Measurements from ENCODE around the gene FIGNL1. TPM values are rescaled to one million over a fixed set of nuclear protein-coding genes. Genes with fewer than 3 reads are reported as not detected.

Gene FIGNL1
- total RNA-seq, 2 donors from 2014 or later: 2.0 to 7.0 TPM

GRCh38 chr7:50496569-50496968 is 46.4 kb upstream of the FIGNL1 start:
- H3K27ac ChIP-seq: no peak overlapping the region
- peaks cover 5% of the 10 kb centered on the region for H3K4me1 ChIP-seq
- intact Hi-C loops (cut with DNase I): no loop called here
- no peak for ATAC-seq
- H3K36me3 ChIP-seq (replicated peaks in 1 of 2; ENCODE audit: insufficient read depth in 1 of 2, low read depth in 2 of 2): no peaks in the 10 kb centered on the region
- no peak for TF ChIP-seq POLR2A (IDR thresholded peaks at IDR 0.05)
- TF ChIP-seq CTCF (IDR thresholded peaks at IDR 0.05): no peak
- DNase-seq: no peak
- H3K27me3 ChIP-seq: no peaks in the 10 kb centered on the region
- WGBS, 2 donors: 75 to 86% methylated on average over 6 of the region's 6 CpGs
- no peaks in the 10 kb centered on the region for H3K9me3 ChIP-seq
- no peak overlapping the region for H3K4me3 ChIP-seq

GRCh38 chr7:50495746-50496145 is 45.6 kb upstream of the FIGNL1 start:
- H3K27me3 ChIP-seq: no peaks in the 10 kb centered on the region
- 76 to 81% methylated on average over 3 of the region's 3 CpGs for WGBS, 2 donors
- H3K27ac ChIP-seq: no peak overlapping the region
- H3K4me3 ChIP-seq: no peak overlapping the region
- no peak for TF ChIP-seq POLR2A (IDR thresholded peaks at IDR 0.05)
- no peak for TF ChIP-seq CTCF (IDR thresholded peaks at IDR 0.05)
- H3K4me1 ChIP-seq: peaks cover 5% of the 10 kb centered on the region
- H3K9me3 ChIP-seq: no peaks in the 10 kb centered on the region
- H3K36me3 ChIP-seq (replicated peaks in 1 of 2; ENCODE audit: insufficient read depth in 1 of 2, low read depth in 2 of 2): no peaks in the 10 kb centered on the region
- DNase-seq: no peak
- ATAC-seq: no peak
- intact Hi-C loops (cut with DNase I): no loop called here

GRCh38 chr7:50492770-50493519 is 42.8 kb upstream of the FIGNL1 start:
- Histone ChIP-seq H3K4me3 (no peak overlapping the region), H3K9me3 (no peaks in the 10 kb centered on the region), H3K27me3 (no peaks in the 10 kb centered on the region), H3K36me3 (replicated peaks in 1 of 2; ENCODE audit: insufficient read depth in 1 of 2, low read depth in 2 of 2) (no peaks in the 10 kb centered on the region), H3K27ac (no peak overlapping the region), H3K4me1 (peaks cover 5% of the 10 kb centered on the region)
- no peak for ATAC-seq
- 89 to 91% methylated on average over 30 of the region's 30 CpGs for WGBS, 2 donors
- TF ChIP-seq POLR2A (IDR thresholded peaks at IDR 0.05) (no peak), CTCF (IDR thresholded peaks at IDR 0.05) (no peak)
- no peak for DNase-seq
- intact Hi-C loops (cut with DNase I): no loop called here

- TF ChIP-seq CTCF (IDR thresholded peaks at IDR 0.05) (no peak), POLR2A (IDR thresholded peaks at IDR 0.05) (no peak)
- H3K4me3 ChIP-seq: no peak overlapping the region
- WGBS, 2 donors: 95 to 100% methylated on average over 1 of the region's 1 CpG
- no peaks in the 10 kb centered on the region for H3K27me3 ChIP-seq
- no peaks in the 10 kb centered on the region for H3K9me3 ChIP-seq
- ATAC-seq (no peak), DNase-seq (no peak)
- intact Hi-C loops (cut with DNase I): no loop called here
- no peaks in the 10 kb centered on the region for H3K36me3 ChIP-seq (replicated peaks in 1 of 2; ENCODE audit: insufficient read depth in 1 of 2, low read depth in 2 of 2)
- peaks cover 3% of the 10 kb centered on the region for H3K4me1 ChIP-seq
- no peak overlapping the region for H3K27ac ChIP-seq
These were observed 41.8 kb upstream of the FIGNL1 start for GRCh38 chr7:50491943-50492342.

GRCh38 chr7:50491209-50491608 is 41.1 kb upstream of the FIGNL1 start:
- H3K27me3 ChIP-seq: no peaks in the 10 kb centered on the region
- H3K36me3 ChIP-seq (replicated peaks in 1 of 2; ENCODE audit: insufficient read depth in 1 of 2, low read depth in 2 of 2): no peaks in the 10 kb centered on the region
- H3K4me3 ChIP-seq: no peak overlapping the region
- DNase-seq: no peak
- 69 to 85% methylated on average over 5 of the region's 5 CpGs for WGBS, 2 donors
- H3K9me3 ChIP-seq: no peaks in the 10 kb centered on the region
- no peak overlapping the region for H3K27ac ChIP-seq
- ATAC-seq: no peak
- TF ChIP-seq POLR2A (IDR thresholded peaks at IDR 0.05) (no peak), CTCF (IDR thresholded peaks at IDR 0.05) (no peak)
- H3K4me1 ChIP-seq: no peaks in the 10 kb centered on the region
- intact Hi-C loops (cut with DNase I): no loop called here
